Measurements from ENCODE around the gene B3GNT2. TPM values are rescaled to one million over a fixed set of nuclear protein-coding genes. Genes with fewer than 3 reads are reported as not detected.
A peak's percentile ranks its signal among the peaks of the same experiment; 100 is the strongest.
"Not testable (repeated sequence)": the region's sequence is repeated elsewhere in the genome, so short reads cannot be mapped to it uniquely, and the experiment has no call there.

B3GNT2 gene
- 14.6 TPM for total RNA-seq
- long read RNA-seq, transcript B3GNT2-201 (2 exons, 2,763 nt), result major isoform, 75 of 80 reads
- long read RNA-seq, partial matches to known transcripts, result 4 of 80 reads
- long read RNA-seq, other reads (novel, unspliced or antisense), result 1 of 80 reads

DNA sequence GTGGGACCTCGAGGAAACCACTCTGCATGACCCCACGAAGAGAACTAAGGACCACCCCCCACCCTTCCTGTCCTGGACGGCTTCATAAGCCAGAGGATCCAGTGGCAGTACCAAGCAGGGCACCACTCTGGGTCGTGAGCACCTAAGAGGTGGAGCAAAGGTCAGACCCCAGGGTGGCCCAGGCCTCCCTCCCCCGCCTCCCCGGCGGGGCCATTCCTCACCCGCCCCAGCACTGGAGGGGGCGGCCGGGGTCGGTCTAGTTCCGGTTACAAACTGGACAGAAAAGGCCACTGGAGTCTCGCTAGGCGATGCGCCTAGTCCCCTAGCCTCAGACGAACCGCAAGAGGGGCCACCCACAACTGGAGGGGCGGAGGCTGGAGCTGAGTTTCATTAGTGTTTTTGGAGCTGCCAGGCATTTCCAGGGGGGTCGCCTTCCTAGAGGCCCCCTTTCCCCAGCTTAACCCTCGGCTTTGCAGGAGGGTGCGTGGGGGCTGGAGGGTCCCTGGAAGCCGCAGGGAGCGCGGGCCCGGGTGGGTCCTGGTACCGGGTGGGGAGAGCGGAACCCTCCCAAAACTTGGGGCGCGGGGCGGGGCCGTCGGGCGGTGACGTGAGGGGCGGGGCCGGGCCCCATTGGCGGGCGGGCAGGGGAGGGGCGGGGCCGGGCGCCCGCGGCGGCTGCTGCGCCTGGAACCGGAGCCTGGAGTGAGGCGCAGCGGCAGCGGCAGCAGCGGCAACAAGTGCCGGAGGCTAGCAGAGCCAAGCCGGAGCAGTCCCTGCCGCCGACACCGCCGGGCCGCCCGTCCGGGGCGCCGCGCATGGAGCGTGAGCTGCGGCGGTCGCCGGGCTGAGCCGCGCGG, at the start of gene B3GNT2:
TSS of gene B3GNT2 (plus strand) at position 695 of the 857 bp plus-strand sequence. CDS start 26,106 bp downstream, outside the sequence.
- peak; percentile 94 for ATAC-seq (ENCODE audit: poor library complexity)
- DNase-seq, result peak; percentile 90
- intact Hi-C loops (cut with DNase I), result loop anchor here (5.0 to 10.0 kb wide), 2 partner anchors 201 to 217 kb away; no protein-coding TSS in a partner anchor

GRCh38 chr2:62146790-62147189, 49.1 kb upstream of the B3GNT2 start:
- DNase-seq; intact Hi-C loops (cut with DNase I): not testable (repeated sequence)

GRCh38 chr2:62147610-62148301, 48.2 kb upstream of the B3GNT2 start:
- intact Hi-C loops (cut with DNase I), result no loop called here
- DNase-seq (no peak), ATAC-seq (ENCODE audit: poor library complexity) (no peak)

More at GRCh38 chr2:62146790-62147189, 49.1 kb upstream of the B3GNT2 start:
- not testable (repeated sequence) for ATAC-seq (ENCODE audit: poor library complexity)

GRCh38 chr2:62149708-62150107, 46.2 kb upstream of the B3GNT2 start:
- ATAC-seq (ENCODE audit: poor library complexity), result peak; percentile 60
- intact Hi-C loops (cut with DNase I), result no loop called here
- DNase-seq, result no peak

DNA sequence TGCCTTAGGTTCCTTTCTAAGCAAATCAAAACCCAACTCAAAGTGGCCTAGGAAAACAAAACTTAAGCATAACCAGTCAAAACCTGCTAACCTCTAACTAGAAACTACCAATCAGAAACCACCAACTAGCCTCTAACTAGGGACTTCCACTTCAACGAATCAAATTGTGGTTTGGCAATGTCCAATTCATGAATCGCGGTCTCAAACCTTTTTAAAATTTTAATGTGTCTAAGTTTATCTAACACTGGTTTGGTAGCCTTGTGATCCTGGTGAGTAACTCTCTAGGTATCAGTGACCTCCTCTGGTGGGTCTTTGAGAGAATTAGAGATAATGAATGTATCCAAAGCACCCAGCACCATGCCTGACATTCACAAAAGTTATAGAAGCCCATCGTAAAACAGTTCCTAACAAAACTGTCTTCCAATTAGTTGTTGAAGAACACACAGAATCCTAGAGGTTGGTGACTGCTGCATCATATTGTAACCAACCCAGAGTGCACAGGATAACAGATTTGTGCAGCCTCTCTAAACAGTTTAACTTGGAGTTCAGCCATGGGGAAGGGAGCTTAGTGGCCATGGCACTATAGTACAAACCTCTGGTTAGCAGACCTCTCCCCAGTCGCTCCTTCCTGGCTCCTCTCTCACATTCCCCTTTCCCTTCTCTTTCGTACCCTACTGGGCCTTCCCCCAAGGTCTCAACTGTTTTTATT, 45.2 kb upstream of the B3GNT2 start:
- intact Hi-C loops (cut with DNase I), result no loop called here
- peak; percentile 80 for ATAC-seq (ENCODE audit: poor library complexity)
- no peak for DNase-seq

DNA sequence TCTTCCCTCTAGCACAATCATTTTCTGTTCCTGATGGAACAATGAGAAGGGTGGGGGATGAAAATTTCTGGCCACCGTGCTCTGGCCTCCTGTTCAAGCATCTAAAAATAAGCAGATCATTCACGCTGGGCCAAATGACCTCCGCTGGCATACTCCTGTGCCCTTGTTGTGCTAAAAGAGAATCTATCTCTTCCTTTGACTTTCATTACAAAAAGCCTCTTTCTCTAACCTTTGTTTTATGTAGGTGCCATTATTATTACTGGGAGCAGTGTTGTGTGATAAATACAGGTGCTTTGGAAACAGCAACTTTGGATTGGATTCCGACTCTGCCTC, 44.6 kb upstream of the B3GNT2 start:
- ATAC-seq (ENCODE audit: poor library complexity) (peak; percentile 90), DNase-seq (peak; percentile 55)
- intact Hi-C loops (cut with DNase I), result no loop called here

GRCh38 chr2:62152000-62152399, 43.9 kb upstream of the B3GNT2 start:
- no peak for ATAC-seq (ENCODE audit: poor library complexity)
- no peak for DNase-seq
- intact Hi-C loops (cut with DNase I), result no loop called here

DNA sequence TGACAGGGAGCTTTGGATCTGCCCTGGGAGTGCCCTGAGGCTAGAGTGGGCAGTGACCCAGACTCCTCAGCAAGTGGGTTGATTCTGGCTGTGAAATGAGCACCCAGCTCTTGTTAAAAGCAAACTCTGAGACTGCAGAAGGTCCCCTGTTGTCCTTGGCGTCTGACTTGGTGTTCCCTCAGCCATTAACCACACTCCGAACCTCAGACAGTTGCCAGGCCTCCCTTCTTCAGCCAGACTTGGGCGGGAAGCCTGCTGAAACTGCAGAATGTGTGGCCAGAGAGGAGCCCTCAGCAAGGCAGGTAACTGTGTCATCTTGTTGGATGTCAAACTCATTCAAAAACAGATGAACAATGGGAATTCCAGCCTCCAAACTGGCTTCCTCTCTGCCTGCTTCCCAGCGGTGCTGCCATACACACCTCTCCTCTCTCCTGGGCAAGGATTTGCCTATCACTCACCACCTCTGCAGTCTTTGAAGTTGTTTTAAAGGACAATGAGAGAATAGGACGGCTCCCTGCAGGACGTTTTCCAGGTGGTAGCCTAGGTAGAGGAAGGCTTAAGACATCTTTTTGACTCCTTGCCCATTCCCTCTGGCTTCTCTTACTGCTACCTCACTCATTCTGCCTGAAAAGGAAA, 38.9 kb upstream of the B3GNT2 start:
- intact Hi-C loops (cut with DNase I), result no loop called here
- DNase-seq, result no peak
- ATAC-seq (ENCODE audit: poor library complexity), result peak; percentile 38

DNA sequence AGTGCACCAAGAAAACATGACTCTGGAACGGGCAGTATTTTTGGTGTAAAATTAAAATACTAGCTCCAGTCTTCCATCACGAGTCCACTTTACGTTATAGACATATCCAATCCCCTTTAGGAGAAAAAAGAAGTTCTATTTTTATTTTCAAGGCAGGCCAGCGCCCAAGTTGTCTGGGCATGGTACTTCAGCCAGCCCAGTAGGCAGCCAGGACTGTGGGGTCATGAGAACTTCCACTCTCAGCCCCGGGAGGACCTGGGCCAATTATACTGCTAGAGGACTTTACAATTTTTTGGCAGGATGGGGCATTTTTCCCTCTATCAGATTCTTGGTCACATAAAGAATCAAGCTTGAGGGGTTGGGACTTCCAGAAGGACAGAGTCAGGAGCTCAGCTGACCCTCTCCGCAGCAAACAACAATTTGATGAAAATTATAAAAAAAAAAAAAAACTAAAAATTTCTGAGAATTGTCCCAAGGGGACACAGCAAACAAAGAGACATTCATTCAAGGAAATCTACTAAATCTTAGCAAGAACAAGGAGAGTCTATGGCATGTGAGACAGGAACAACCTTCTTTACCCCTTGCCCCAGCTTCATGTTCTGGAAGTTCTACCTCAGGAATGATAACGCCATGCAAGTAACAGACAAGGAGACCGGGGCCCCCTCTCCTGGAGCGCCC, 37.3 kb upstream of the B3GNT2 start:
- DNase-seq (no peak), ATAC-seq (ENCODE audit: poor library complexity) (peak; percentile 72)
- intact Hi-C loops (cut with DNase I), result no loop called here

DNA sequence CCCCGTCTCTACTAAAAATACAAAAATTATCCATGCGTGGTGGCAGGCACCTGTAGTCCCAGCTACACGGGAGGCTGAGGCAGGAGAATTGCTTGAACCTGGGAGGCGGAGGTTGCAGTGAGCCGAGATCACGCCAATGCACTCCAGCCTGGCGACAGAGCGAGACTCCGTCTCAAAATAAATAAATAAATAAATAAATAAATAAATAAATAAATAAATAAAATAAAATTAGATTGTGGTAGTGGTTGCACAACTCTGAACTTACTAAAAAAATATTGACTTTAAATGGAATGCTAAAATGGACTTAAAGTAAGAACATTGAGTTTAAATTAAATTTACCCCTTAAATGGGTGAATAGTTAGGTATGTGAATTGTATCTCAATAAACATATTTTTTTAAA, 35.2 kb upstream of the B3GNT2 start:
- DNase-seq; ATAC-seq (ENCODE audit: poor library complexity); intact Hi-C loops (cut with DNase I): not testable (repeated sequence)

DNA sequence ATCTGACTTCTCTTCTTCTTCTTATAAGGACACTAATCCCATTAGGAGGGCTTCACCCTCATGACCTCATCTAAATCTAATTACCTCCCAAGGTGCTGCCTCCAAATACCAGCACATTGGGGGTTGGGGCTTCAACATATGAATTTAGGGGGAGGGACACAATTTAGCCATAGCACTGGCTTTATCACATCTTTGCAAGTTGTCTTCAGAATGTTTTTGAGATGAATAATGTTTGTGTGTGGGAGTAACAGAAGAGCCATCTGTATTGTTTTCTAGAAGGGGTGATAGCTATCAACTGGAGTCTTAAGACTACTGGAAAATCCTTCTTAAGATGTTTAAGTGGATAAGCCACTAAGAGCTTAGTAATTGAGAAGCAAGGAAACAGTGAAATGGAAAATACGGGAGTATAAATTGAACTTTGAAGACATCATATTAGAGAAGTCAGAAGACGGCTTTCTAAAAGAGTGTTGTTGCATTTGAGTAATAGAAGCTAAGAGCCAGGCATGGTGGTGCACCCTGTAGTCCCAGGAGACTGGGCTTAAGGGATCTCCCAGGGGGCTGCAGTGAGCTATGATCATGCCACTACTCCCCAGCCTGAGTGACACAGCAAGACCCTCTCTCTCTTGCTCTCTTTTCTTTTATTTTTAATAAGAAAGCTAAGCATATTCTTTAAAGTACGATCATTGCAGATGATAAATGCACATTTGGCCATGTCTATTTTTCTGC, 32.6 kb upstream of the B3GNT2 start:
- ATAC-seq (ENCODE audit: poor library complexity), result no peak
- DNase-seq, result no peak
- intact Hi-C loops (cut with DNase I), result no loop called here

DNA sequence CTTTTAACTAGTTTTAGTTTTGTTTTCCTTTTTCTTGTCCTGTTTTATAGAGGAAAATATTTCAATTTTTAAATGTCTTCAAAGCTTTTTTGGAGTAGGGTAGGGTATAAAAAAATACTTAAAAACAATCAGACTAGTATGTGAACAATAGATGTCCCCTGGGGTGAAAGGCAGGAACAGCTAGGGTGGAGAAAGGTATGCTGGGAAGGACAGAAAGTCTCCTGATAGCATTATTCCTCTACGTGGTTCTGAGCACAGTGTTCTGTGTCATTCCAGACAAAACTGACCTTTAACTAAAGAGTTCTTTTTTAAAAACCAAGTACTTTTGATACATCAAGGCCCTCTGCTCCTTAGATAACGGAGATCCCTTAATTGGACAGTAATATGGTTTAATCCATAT, 32.1 kb upstream of the B3GNT2 start:
- ATAC-seq (ENCODE audit: poor library complexity) (peak; percentile 57), DNase-seq (no peak)
- intact Hi-C loops (cut with DNase I), result no loop called here

DNA sequence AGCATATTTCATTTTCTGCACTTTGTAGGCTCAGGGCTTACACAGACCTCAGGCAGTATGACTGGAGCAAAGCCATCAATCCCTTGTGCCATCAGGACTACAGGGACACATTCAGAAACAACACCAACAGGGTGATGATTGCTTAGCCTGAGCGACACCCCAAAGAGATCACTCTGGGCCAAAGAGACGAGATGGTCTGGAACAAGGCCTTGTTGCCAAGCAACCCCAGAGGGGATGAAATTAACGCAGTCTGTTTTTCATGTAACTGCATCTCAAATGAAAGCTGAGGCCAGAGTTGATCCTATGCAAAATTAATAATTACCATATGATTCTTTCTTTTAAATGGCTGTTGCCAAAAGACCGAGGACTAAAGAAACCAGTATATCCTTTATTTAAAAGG, 20.2 kb upstream of the B3GNT2 start:
- DNase-seq, result no peak
- intact Hi-C loops (cut with DNase I), result no loop called here
- ATAC-seq (ENCODE audit: poor library complexity), result peak; percentile 84

DNA sequence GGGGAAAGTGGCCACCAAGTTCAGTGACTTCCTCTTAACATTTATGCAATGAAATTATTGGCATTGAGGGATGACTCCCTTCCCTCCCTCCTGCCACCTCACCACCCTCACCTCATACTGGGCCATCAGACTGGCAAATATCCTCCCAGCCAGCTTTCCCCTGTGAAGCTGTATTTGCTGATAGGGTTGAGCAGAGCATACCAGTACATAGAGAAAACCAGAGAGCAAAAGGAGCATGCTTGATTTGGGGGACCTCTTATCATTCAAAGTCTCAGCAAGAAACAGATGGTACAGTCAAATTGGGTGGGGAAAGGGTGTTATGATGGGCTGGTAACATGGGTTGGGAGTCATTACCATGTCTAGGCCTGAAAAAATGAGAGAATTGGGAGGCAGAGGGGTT, 19.1 kb upstream of the B3GNT2 start:
- ATAC-seq (ENCODE audit: poor library complexity), result peak; percentile 56
- intact Hi-C loops (cut with DNase I), result no loop called here

DNA sequence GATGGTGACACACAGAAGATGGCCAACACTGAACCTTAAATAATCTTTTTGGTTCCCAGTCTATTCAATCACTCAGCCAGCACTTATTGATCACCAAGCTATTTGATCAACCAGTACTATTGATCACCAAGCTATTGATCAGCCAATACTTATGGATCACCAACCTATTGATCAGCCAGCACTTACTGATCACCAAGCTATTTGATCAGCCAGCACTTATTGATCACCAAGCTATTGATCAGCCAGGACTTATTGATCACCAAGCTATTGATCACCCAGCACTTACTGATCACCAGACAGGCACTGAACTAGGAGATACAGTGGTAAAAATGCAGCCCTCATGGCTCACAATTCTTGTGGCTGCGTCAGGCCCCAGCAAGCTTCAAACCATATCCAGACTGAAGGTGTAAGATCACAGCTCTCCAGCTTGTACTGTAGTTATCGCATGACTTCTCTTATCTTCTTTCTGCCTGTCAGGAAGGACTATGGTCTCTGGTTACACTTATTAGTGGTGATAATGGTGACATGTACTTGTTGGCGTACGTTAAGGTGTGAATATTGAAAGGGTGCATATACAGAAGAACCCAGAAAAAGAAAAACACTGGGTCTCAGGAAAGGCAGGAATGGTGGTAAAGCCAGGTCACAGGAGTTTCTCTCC, 18.4 kb upstream of the B3GNT2 start:
- intact Hi-C loops (cut with DNase I), result no loop called here

More for the DNA sequence above, 19.1 kb upstream of the B3GNT2 start:
- no peak for DNase-seq

DNA sequence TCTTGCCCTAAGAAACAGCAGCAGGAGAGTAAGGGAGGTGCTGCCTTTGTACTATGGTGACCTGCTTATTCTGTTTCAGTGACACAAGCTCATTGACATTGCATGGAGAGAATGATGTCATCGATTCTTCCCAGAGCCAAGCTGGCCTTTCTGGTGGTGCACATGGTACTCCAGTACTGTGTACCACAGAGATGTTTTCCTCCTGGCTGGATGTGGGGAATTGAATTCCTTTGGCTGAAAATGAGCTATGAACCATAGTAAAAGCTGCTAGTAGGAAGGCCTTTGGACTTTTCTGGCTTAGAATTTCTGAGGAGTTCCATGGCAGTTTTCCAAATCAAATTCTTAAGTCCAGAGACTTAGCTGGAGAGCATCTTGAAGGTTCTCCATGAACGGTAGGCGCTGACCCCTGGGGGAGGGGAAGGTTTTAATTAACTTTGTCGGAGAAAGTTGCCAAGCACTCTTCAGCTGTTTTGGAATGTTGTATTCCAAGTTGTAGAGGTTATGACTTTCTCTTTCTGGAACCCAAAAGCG, 17.1 kb upstream of the B3GNT2 start:
- intact Hi-C loops (cut with DNase I), result no loop called here
- DNase-seq, result no peak
- ATAC-seq (ENCODE audit: poor library complexity), result peak; percentile 47

More for the DNA sequence above, 18.4 kb upstream of the B3GNT2 start:
- ATAC-seq (ENCODE audit: poor library complexity) (peak; percentile 71), DNase-seq (no peak)

DNA sequence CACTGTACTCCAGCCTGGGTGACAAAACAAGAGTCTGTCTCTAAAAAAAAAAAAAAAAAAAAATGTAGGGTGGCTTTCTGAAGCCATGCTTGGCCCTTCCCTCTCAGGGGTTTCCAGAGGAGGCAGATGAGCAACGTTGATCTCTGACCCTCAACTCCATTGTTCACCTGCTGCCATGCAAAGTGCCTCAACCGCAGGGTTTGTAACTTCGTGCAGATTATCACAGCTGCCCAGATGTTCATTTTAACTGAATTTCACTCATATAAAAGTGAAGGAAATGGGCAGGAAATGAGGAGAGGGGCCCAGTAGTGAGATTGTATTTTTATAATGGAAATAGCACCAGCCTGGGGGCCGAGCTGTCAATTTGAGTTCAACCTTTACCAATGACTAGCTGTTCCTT, 14.9 kb upstream of the B3GNT2 start:
- intact Hi-C loops (cut with DNase I), result no loop called here

More for the DNA sequence above, 14.9 kb upstream of the B3GNT2 start:
- DNase-seq, result no peak
- ATAC-seq (ENCODE audit: poor library complexity), result no peak
